Liver (tissue), 9 donors: ENCODE measurements around the gene THAP8. TPM values are rescaled to one million over a fixed set of nuclear protein-coding genes. Genes with fewer than 3 reads are reported as not detected.
A peak's percentile ranks its signal among the peaks of the same experiment; 100 is the strongest.

Experiments
- DNase-seq: peaks from one replicate; pipeline ENCODE4 v3.0.0-alpha.2; 2017; ENCODE audit warnings: low spot score
- H3K27ac ChIP-seq, 2 donors: one replicate each; pipeline ENCODE4 v1.7.0; 2013; ENCODE audit warnings: inconsistent platforms in 2 of 2, low read length in 2 of 2, control low read depth in 1 of 2, low read depth in 1 of 2, mild to moderate bottlenecking in 1 of 2
- H3K27me3 ChIP-seq, 4 donors: one replicate each; pipeline versions ENCODE4 v1.6.1 to v1.7.0; 2013; ENCODE audit warnings: low read length in 3 of 4, inconsistent platforms in 1 of 4, mild to moderate bottlenecking in 1 of 4, moderate library complexity in 1 of 4; ENCODE audit not compliant: control insufficient read depth in 4 of 4, insufficient read depth in 4 of 4
- H3K36me3 ChIP-seq, 4 donors: one replicate each; pipeline versions ENCODE4 v1.6.1 to v1.7.0; 2013; ENCODE audit warnings: low read length in 3 of 4, mild to moderate bottlenecking in 3 of 4, low read depth in 1 of 4, moderate library complexity in 1 of 4; ENCODE audit not compliant: control insufficient read depth in 4 of 4, insufficient read depth in 3 of 4
- H3K4me1 ChIP-seq, 4 donors: one replicate each; pipeline versions ENCODE4 v1.6.1 to v1.7.0; 2013; ENCODE audit warnings: low read length in 3 of 4, mild to moderate bottlenecking in 3 of 4, moderate library complexity in 1 of 4; ENCODE audit not compliant: control insufficient read depth in 4 of 4, insufficient read depth in 4 of 4
- H3K4me3 ChIP-seq, 3 donors: one replicate each; pipeline versions ENCODE4 v1.6.1 to v1.7.0; 2013; ENCODE audit warnings: low read length in 3 of 3, control low read depth in 1 of 3, low read depth in 1 of 3, mild to moderate bottlenecking in 1 of 3
- H3K9ac ChIP-seq, 2 donors: one replicate each; pipeline ENCODE4 v1.7.0; 2013; ENCODE audit warnings: low read length in 2 of 2, mild to moderate bottlenecking in 2 of 2, moderate library complexity in 2 of 2, control low read depth in 1 of 2, low read depth in 1 of 2
- H3K9me3 ChIP-seq, 4 donors: one replicate each; pipeline versions ENCODE4 v1.6.1 to v1.7.0; 2013; ENCODE audit warnings: low read length in 3 of 4; ENCODE audit not compliant: control insufficient read depth in 4 of 4
- ATF3 ChIP-seq: IDR thresholded peaks from 2 replicates; pipeline ENCODE4 v1.6.1; 2016; ENCODE audit warnings: antibody characterized with exemption
- CTCF ChIP-seq: fragments of 150-350 bp; IDR thresholded peaks from 2 replicates; pipeline ENCODE4 v1.5.1; 2017; ENCODE audit warnings: improper control_type of control experiment, low read depth, low read length; ENCODE audit not compliant: missing input control
- EGR1 ChIP-seq, 2 donors: IDR thresholded peaks; 2 replicates each; pipeline ENCODE4 v1.6.1; 2016 to 2018; ENCODE audit warnings: antibody characterized with exemption in 2 of 2, low read depth in 2 of 2
- FOXA1 ChIP-seq: IDR thresholded peaks from 2 replicates; pipeline ENCODE4 v1.6.1; 2016; ENCODE audit warnings: antibody characterized with exemption
- FOXA2 ChIP-seq: IDR thresholded peaks from 2 replicates; pipeline ENCODE4 v1.6.1; 2016; ENCODE audit warnings: antibody characterized with exemption
- JUND ChIP-seq, 2 donors: IDR thresholded peaks; 2 replicates each; pipeline ENCODE4 v1.6.1; 2016; ENCODE audit warnings: antibody characterized with exemption in 2 of 2
- MAX ChIP-seq: IDR thresholded peaks from 2 replicates; pipeline ENCODE4 v1.6.1; 2016; ENCODE audit warnings: antibody characterized with exemption
- NR2F2 ChIP-seq: IDR thresholded peaks from 2 replicates; pipeline ENCODE4 v1.6.1; 2016; ENCODE audit warnings: antibody characterized with exemption
- RAD21 ChIP-seq, 2 donors: IDR thresholded peaks; 2 replicates each; pipeline ENCODE4 v1.6.1; 2016; ENCODE audit warnings: antibody characterized with exemption in 2 of 2, mild to moderate bottlenecking in 2 of 2
- RXRA ChIP-seq, 2 donors: IDR thresholded peaks; 2 replicates each; pipeline ENCODE4 v1.6.1; 2017 to 2018; ENCODE audit warnings: antibody characterized with exemption in 2 of 2, mild to moderate bottlenecking in 1 of 2
- SP1 ChIP-seq: IDR thresholded peaks from 2 replicates; pipeline ENCODE4 v1.6.1; 2018; ENCODE audit warnings: antibody characterized with exemption, mild to moderate bottlenecking
- TAF1 ChIP-seq: conservative IDR thresholded peaks from 2 replicates; pipeline ENCODE4 v1.6.1; 2016; ENCODE audit warnings: antibody characterized with exemption, mild to moderate bottlenecking
- YY1 ChIP-seq: IDR thresholded peaks from 2 replicates; pipeline ENCODE4 v1.6.1; 2016; ENCODE audit warnings: antibody characterized with exemption, mild to moderate bottlenecking
- ZBTB33 ChIP-seq: IDR thresholded peaks from 2 replicates; pipeline ENCODE4 v1.6.1; 2016; ENCODE audit warnings: antibody characterized with exemption
- WGBS: extraction: QIAGEN DNeasy Blood & Tissue Kit; methylation state at CpG from one replicate; pipeline ENCODE4 v1.1.7; 2013; 5-methylcytosine and 5-hydroxymethylcytosine counted together
- polyA plus RNA-seq, 2 donors: library from polyadenylated mRNA; stranded (reverse) in 1 of 2; unstranded in 1 of 2; fragments of 200-250 nt in 1 of 2; fragments of >200 nt in 1 of 2; fragmentation: Nextera tagmentation in 1 of 2; extraction: Ambion mirVana in 1 of 2; gene quantifications; one replicate each; pipeline versions ENCODE4 v1.2.1 to v1.2.3, GENCODE V29; 2013 to 2015
- total RNA-seq, 2 donors: library from RNA; depleted of rRNA; stranded (reverse); fragments of >200 nt; gene quantifications; one replicate each; pipeline ENCODE4 v1.2.3, GENCODE V29; 2014
- donor health status: healthy.
- donor health status: healthy.
- donor health status: healthy.
- donor health status: healthy.
- donor health status: healthy.

THAP8 gene
- total and polyA plus RNA-seq, 4 donors, result 1.8 to 4.4 (median 3.3) TPM

- no peaks in the 10 kb centered on the region for H3K36me3 ChIP-seq
- 10% methylated on average over 54 of the region's 54 CpGs for WGBS
- H3K27ac ChIP-seq, result no peak overlapping the region
- H3K9me3 ChIP-seq, result no peaks in the 10 kb centered on the region
- no peak for TF ChIP-seq MAX
- TF ChIP-seq ZBTB33, result no peak
- TF ChIP-seq NR2F2, result no peak
- no peak for TF ChIP-seq RXRA (IDR thresholded peaks at IDR 0.05)
- H3K27me3 ChIP-seq, result peaks cover 0 to 4% (median 0%) of the 10 kb centered on the region in 4 donors
- peaks cover 0 to 4% (median 0%) of the 10 kb centered on the region in 4 donors for H3K4me1 ChIP-seq
- peak overlapping the region in 1 of 3 donors; percentile 36 for H3K4me3 ChIP-seq
- H3K9ac ChIP-seq, result no peak overlapping the region
- no peak for DNase-seq
These were observed 67.2 kb downstream of the THAP8 start for GRCh38 chr19:35986664-35987570.

GRCh38 chr19:35986111-35986510 is 68.0 kb downstream of the THAP8 start:
- Histone ChIP-seq H3K27ac (no peak overlapping the region), H3K9ac (no peak overlapping the region), H3K4me3 (no peak overlapping the region), H3K9me3 (no peaks in the 10 kb centered on the region), H3K27me3 (peaks cover 0 to 4% (median 0%) of the 10 kb centered on the region in 4 donors), H3K4me1 (peaks cover 0 to 4% (median 0%) of the 10 kb centered on the region in 4 donors), H3K36me3 (no peaks in the 10 kb centered on the region)
- no peak for TF ChIP-seq FOXA2
- TF ChIP-seq FOXA1, result no peak
- no peak for TF ChIP-seq MAX
- TF ChIP-seq ATF3, result no peak
- TF ChIP-seq EGR1 (IDR thresholded peaks at IDR 0.05; ENCODE audit: low read depth in 2 of 2), result no peak
- TF ChIP-seq RXRA (IDR thresholded peaks at IDR 0.05), result no peak
- TF ChIP-seq YY1, result no peak
- no peak for TF ChIP-seq CTCF
- TF ChIP-seq ZBTB33, result no peak
- TF ChIP-seq JUND (IDR thresholded peaks at IDR 0.05), result no peak
- TF ChIP-seq SP1, result no peak
- TF ChIP-seq TAF1, result no peak
- TF ChIP-seq RAD21 (IDR thresholded peaks at IDR 0.05), result no peak
- no peak for DNase-seq
- 88% methylated on average over 5 of the region's 5 CpGs for WGBS

Other genes starting within 250 kb of the THAP8 start
- 100 to 1,000 TPM in 1 of 2 donors, 10 to 100 TPM in 1; 56.4 to 116 TPM for gene PRODH2, start 241.4 kb downstream of the THAP8 start, total RNA-seq
- 100 to 1,000 TPM; 112 to 156 TPM for gene PRODH2, start 241.4 kb downstream of the THAP8 start, polyA plus RNA-seq
- gene NPHS1, start 201.8 kb downstream of the THAP8 start, total RNA-seq, result under 1 TPM in 1 of 2 donors, not detected in 1; under 0.01 TPM
- not detected for gene NPHS1, start 201.8 kb downstream of the THAP8 start, polyA plus RNA-seq
- not detected for gene KIRREL2, start 197.4 kb downstream of the THAP8 start, total RNA-seq
- not detected for gene KIRREL2, start 197.4 kb downstream of the THAP8 start, polyA plus RNA-seq
- under 1 TPM in 1 of 2 donors, not detected in 1; 0.08 TPM for gene APLP1, start 185.7 kb downstream of the THAP8 start, total RNA-seq
- gene APLP1, start 185.7 kb downstream of the THAP8 start, polyA plus RNA-seq, result under 1 TPM; 0.16 to 0.51 TPM
- gene NFKBID, start 153.7 kb downstream of the THAP8 start, total RNA-seq, result 1 to 10 TPM; 1.3 to 2.4 TPM
- 1 to 10 TPM in 1 of 2 donors, under 1 TPM in 1; 0.66 to 1.2 TPM for gene NFKBID, start 153.7 kb downstream of the THAP8 start, polyA plus RNA-seq
- 1 to 10 TPM; 2.0 to 3.1 TPM for gene HCST, start 151.8 kb downstream of the THAP8 start, total RNA-seq
- gene HCST, start 151.8 kb downstream of the THAP8 start, polyA plus RNA-seq, result 10 to 100 TPM in 1 of 2 donors, 1 to 10 TPM in 1; 4.6 to 13.3 TPM
- 10 to 100 TPM; 26.8 to 37.6 TPM for gene TYROBP, start 146.0 kb downstream of the THAP8 start, total RNA-seq
- gene TYROBP, start 146.0 kb downstream of the THAP8 start, polyA plus RNA-seq, result 10 to 100 TPM; 43.8 to 89.6 TPM
- 1 to 10 TPM in 1 of 2 donors, under 1 TPM in 1; 0.89 to 1.9 TPM for gene LRFN3, start 117.9 kb downstream of the THAP8 start, total RNA-seq
- gene LRFN3, start 117.9 kb downstream of the THAP8 start, polyA plus RNA-seq, result 1 to 10 TPM; 2.2 to 8.4 TPM
- 10 to 100 TPM in 1 of 2 donors, 1 to 10 TPM in 1; 8.4 to 28.4 TPM for gene SDHAF1, start 59.1 kb downstream of the THAP8 start, total RNA-seq
- 10 to 100 TPM; 16.0 to 21.7 TPM for gene SDHAF1, start 59.1 kb downstream of the THAP8 start, polyA plus RNA-seq
- 1 to 10 TPM; 1.8 to 4.4 TPM for gene SYNE4, start 45.5 kb downstream of the THAP8 start, total RNA-seq
- 1 to 10 TPM; 4.3 to 5.7 TPM for gene SYNE4, start 45.5 kb downstream of the THAP8 start, polyA plus RNA-seq
- 1 to 10 TPM; 6.3 to 8.3 TPM for gene ALKBH6, start 40.1 kb downstream of the THAP8 start, total RNA-seq
- 10 to 100 TPM in 1 of 2 donors, 1 to 10 TPM in 1; 9.3 to 11.8 TPM for gene ALKBH6, start 40.1 kb downstream of the THAP8 start, polyA plus RNA-seq
- 1 to 10 TPM in 1 of 2 donors, under 1 TPM in 1; 0.59 to 1.5 TPM for gene CLIP3, start 21.4 kb downstream of the THAP8 start, total RNA-seq
- gene CLIP3, start 21.4 kb downstream of the THAP8 start, polyA plus RNA-seq, result under 1 TPM; 0.78 to 0.82 TPM
- 1 to 10 TPM in 1 of 2 donors, under 1 TPM in 1; 0.59 to 6.6 TPM for gene WDR62, start 612 bp upstream of the THAP8 start, total RNA-seq
- under 1 TPM; 0.26 to 0.83 TPM for gene WDR62, start 612 bp upstream of the THAP8 start, polyA plus RNA-seq
- gene OVOL3, start 56.9 kb upstream of the THAP8 start, total RNA-seq, result not detected
- not detected for gene OVOL3, start 56.9 kb upstream of the THAP8 start, polyA plus RNA-seq
- 10 to 100 TPM; 11.4 to 82.1 TPM for gene POLR2I, start 60.6 kb upstream of the THAP8 start, total RNA-seq
- gene POLR2I, start 60.6 kb upstream of the THAP8 start, polyA plus RNA-seq, result 100 to 1,000 TPM in 1 of 2 donors, 10 to 100 TPM in 1; 40.2 to 110 TPM
- gene TBCB, start 61.2 kb upstream of the THAP8 start, total RNA-seq, result 10 to 100 TPM; 29.8 to 43.2 TPM
- 10 to 100 TPM; 36.4 to 61.3 TPM for gene TBCB, start 61.2 kb upstream of the THAP8 start, polyA plus RNA-seq
- gene CAPNS1, start 85.8 kb upstream of the THAP8 start, total RNA-seq, result 100 to 1,000 TPM in 1 of 2 donors, 10 to 100 TPM in 1; 79.5 to 119 TPM
- 100 to 1,000 TPM in 1 of 2 donors, 10 to 100 TPM in 1; 87.2 to 280 TPM for gene CAPNS1, start 85.8 kb upstream of the THAP8 start, polyA plus RNA-seq
- gene COX7A1, start 98.2 kb upstream of the THAP8 start, total RNA-seq, result under 1 TPM; 0.17 to 0.33 TPM
- gene COX7A1, start 98.2 kb upstream of the THAP8 start, polyA plus RNA-seq, result 10 to 100 TPM in 1 of 2 donors, 1 to 10 TPM in 1; 2.3 to 11.4 TPM
- 1 to 10 TPM; 2.3 to 4.9 TPM for gene ZNF565, start 160.4 kb upstream of the THAP8 start, total RNA-seq
- 1 to 10 TPM in 1 of 2 donors, under 1 TPM in 1; 0.95 to 2.2 TPM for gene ZNF565, start 160.4 kb upstream of the THAP8 start, polyA plus RNA-seq
- 10 to 100 TPM; 29.2 to 48.6 TPM for gene ZNF146, start 160.8 kb upstream of the THAP8 start, total RNA-seq
- gene ZNF146, start 160.8 kb upstream of the THAP8 start, polyA plus RNA-seq, result 10 to 100 TPM; 16.6 to 19.0 TPM